Body of pancreas (tissue), 4 donors: ENCODE results near the gene ROBO1.

ENCODE experiments used
- POLR2A ChIP-seq, 3 donors: fragments of 450-650 bp; IDR thresholded peaks; one replicate each; pipeline ENCODE4 v1.6.1; 2016; ENCODE audit warnings: antibody characterized with exemption in 3 of 3, mild to moderate bottlenecking in 2 of 3
- TF ChIP-seq, protein P1 (sequence below), 7 experiments: fragments of 450-650 bp in 4 of 7; fragments of 200-600 bp in 3 of 7; sonication (generic) in 3 of 7; IDR thresholded peaks; one replicate each; pipeline ENCODE4 v1.5.1; 2016 to 2019; ENCODE audit warnings: antibody characterized with exemption in 7 of 7

DNA sequence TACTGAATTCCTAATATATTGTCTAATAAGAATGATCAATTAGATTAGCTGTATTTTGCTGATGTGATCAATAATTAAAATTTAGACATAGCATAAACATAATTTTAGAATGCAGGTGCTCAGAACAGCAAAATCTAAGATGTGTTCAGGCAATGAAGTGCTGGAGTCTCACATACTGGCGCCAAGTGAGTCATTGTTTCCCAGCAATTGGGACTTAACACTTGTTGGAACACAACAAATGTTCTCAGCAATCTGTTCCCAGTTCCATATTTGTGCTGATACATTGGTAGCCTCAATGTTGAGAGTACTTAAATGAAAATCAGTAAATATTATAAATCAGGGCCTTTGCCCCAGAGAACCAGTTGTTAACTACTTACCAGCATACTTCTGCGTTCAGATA is 619.0 kb downstream of the ROBO1 start:
- TF ChIP-seq, protein P1, sequence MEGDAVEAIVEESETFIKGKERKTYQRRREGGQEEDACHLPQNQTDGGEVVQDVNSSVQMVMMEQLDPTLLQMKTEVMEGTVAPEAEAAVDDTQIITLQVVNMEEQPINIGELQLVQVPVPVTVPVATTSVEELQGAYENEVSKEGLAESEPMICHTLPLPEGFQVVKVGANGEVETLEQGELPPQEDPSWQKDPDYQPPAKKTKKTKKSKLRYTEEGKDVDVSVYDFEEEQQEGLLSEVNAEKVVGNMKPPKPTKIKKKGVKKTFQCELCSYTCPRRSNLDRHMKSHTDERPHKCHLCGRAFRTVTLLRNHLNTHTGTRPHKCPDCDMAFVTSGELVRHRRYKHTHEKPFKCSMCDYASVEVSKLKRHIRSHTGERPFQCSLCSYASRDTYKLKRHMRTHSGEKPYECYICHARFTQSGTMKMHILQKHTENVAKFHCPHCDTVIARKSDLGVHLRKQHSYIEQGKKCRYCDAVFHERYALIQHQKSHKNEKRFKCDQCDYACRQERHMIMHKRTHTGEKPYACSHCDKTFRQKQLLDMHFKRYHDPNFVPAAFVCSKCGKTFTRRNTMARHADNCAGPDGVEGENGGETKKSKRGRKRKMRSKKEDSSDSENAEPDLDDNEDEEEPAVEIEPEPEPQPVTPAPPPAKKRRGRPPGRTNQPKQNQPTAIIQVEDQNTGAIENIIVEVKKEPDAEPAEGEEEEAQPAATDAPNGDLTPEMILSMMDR (IDR thresholded peaks at IDR 0.05): no peak
- TF ChIP-seq POLR2A (IDR thresholded peaks at IDR 0.05): no peak
